ELR (cell line): ENCODE results near the gene EFCAB14.
"Not testable (repeated sequence)": the region's sequence is repeated elsewhere in the genome, so short reads cannot be mapped to it uniquely, and the experiment has no call there.

Experiments used
- DNase-seq: peaks from one replicate; pipeline ENCODE4 v3.0.0-alpha.2; 2015; ENCODE audit warnings: low read depth

Gene EFCAB14, protein sequence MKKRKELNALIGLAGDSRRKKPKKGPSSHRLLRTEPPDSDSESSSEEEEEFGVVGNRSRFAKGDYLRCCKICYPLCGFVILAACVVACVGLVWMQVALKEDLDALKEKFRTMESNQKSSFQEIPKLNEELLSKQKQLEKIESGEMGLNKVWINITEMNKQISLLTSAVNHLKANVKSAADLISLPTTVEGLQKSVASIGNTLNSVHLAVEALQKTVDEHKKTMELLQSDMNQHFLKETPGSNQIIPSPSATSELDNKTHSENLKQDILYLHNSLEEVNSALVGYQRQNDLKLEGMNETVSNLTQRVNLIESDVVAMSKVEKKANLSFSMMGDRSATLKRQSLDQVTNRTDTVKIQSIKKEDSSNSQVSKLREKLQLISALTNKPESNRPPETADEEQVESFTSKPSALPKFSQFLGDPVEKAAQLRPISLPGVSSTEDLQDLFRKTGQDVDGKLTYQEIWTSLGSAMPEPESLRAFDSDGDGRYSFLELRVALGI

DNA sequence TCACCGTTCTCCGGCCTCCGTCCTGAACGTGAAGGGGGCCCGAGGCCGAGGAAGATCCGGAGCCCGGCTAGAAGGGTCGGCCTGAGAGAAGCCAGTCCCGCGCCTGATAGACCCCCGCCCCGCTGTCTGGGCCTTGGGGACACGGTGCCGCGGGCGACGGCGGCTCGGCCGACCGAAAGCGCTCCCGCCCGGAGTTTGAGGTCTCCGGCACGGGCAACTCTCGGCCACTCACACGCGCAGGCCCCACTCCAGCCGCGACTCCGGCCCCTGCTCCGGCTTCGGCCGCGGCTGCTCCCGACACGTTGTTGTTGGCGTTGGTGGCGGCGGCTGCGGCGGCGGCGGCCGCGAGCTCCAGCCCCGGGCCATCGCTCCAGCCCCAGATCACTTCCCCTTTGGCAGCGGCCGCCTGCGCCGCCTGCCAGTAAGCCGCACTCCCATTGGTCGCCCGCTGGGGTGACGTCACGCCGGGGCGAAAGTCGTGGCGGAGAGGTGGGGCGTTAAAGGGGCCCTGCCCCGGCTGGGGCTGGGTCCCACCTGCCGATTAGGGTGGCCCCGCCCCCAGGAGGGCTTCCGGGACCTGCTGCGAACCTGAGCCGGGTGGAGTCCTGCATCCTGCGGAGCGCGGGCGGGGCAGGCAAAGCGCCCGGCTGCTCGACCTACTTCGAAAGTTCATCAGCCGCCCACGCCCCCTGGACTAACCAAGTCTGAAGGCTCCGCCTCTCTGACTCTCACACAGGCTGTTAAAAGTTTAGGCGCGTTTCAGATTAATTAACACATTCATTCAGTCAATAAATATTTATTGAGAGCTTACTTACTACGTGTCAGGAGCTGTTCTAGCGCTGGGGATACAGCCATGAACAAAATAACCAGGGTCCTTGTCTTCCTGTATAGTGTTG is at the start of gene EFCAB14:
EFCAB14 (minus strand) TSS at position 388 of the 896 bp plus-strand sequence. CDS start 1,027 bp downstream, outside the sequence.
- DNase-seq: peak; percentile 89

DNA sequence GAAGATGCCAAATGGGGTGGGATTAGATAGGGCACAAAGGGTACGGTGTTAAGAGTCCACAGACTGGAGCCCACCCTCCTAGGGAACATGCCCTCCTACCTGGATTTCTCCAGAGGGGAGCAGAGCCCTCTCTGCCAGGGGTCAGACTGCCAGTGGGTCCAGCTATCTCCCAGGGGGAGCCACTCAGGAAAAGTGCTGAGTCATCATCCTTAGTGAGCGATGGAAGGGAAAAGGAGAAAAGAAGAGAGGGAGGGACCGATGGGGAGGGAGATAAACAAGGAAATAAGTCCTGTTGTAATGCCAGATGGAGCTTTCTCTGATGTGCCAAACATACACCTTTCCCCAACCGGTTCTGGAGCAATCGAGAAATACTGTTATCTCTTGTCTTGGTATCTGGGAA is 49.5 kb upstream of the EFCAB14 start:
- no peak for DNase-seq

DNA sequence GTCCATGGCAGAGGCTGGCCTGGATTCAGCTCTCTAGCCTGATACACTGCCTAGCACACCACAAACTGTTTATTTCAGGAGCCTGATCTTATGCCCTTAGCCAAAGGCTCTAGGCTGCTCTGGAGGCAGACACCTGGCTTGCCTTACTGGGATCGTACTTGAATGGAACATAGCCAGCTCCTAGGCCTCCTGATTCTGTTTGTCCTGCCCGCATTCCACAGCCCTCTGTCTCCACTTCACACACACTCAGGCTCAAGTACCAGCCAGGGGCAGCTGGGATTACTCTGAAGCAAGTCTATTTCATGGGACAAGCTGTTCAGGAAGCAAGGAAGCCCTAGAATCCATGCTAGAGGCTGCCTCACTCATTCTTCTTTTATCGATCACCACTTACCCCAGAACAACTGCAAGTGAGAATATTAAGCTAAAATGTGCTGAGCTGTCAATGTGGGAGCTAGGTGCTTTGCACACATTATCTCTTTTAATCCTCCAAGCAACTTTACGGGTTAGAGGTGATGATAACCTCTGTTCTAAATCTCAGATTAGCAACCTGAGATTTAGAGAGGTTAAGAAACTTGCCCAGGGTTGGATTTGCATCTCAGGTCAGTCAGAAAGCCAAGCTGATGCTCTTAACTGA is 48.9 kb upstream of the EFCAB14 start:
- DNase-seq: no peak

DNA sequence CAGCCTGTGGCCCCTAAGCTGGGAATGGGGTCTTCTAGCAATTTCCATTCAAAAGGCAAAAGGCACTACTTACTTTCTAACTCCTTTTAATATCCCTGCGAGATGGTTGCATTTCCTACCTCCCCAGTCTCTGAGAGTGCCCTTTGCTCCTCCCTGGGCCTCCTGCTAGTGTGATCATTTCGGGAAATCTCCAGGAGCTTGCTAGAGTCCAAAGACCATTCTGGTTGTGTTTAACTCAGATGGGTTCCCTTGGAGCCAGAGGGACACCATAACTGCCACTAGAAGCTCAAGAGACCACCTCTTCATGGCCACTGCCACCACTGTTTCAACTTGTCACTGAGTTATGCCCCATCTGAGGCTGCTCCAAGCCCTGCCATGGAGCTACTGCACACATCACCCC is 45.5 kb upstream of the EFCAB14 start:
- DNase-seq: no peak

DNA sequence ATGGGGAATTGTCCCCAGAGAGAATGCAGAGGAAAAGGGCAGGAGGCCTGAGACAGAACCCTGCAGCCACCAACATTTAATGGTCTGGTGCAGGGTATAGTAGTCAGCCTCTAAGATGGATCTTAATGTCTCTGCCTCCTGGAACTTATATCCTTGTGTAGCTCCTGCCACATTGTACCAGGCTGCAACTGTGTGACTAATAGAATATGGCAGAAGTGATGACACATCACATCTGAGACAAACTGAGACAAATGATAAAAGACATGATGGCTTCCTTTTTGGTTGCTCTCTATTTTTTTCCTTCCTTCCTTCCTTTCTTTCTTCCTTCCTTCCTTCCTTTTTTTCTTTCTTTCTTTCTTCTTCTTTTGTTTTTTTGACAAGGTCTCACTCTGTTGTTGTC is 42.8 kb upstream of the EFCAB14 start:
- no peak for DNase-seq

DNA sequence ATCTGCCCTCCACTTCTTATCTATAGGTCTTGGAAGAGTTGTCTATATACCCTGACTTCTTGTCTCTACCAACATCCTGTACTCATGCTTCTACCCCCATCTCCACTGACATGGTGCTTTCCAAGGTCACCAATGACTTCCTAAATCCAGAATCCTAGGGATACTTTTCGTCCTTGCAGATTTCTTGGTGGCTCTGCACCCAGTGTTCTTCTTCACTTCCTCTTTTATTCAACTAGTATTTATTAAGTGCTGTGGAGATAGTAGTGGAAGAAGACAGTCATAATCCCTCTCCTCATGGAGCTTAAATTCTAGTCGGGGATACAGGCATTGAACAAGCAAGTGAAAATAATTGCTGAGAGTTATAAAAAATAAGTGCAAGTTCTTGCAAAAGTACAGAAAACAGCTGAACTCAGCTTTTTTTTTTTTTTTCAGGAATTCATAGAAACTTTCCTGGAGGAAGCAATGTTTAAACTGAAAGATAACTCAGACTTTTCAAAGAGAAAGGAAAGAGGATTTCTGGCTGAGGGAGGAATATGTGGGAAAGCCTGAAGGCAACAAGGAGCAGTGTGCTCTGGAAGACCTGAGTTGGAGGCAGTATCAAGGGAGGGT is 41.7 kb upstream of the EFCAB14 start:
- DNase-seq: no peak

DNA sequence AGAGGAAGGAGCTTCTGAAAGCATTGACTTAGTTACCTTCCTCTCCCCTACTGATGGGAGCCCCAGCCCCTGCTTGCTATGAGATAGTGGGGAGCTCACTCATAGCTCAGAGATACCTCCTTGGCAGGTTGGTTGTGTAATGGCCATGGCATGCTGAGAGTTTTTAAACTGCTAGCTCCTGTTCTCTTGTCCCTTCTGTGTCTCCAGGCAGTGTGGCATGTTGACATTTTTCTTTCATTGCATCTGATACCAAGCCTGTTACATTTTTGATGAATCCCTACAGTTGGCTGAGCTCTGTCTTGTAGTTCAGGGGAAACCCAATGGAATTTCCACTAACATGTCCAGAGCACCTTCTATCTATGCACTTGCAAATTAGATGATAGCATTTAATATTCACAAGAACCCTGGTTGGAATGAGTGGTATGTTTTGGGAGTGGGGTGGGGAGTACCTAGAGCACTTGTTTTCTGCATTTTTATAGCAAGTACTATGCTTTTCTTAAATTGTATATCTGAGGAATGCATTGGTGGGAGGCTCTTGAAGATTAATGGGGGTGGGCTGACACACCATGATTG is 39.1 kb upstream of the EFCAB14 start:
- DNase-seq: no peak

DNA sequence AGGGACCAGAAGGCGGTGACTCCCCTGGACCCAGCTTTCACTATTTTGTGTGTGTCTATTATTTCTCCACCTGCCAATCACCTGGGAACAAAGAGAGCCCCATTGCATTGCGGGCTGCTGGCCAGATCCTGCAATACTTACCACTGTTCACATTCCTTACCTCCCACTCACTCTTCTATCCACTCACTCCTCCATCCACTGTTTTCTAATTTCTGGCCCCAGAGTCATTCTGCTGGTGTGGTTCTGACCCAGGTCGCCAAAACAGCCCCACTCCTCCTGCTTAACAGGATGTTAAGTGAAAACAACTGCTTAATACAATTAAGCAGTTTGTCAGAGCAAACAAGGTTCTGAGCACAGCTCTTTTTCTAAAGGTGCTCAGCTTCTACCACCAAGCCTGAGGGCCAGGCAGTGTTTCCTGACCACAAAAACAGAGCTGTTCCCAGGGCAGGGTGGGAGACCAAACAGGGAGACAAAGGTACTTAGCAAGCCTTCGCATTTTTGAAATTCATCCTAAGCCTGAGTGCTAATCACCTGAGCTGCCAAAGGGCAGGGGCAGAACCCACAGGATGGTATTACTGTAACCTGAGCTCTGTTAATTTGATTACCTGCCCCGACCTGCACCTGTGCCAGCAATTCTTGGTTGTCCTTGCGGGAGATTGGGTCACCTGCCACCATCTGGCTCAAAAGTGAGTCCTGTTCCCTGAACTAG is 38.5 kb upstream of the EFCAB14 start:
- no peak for DNase-seq

DNA sequence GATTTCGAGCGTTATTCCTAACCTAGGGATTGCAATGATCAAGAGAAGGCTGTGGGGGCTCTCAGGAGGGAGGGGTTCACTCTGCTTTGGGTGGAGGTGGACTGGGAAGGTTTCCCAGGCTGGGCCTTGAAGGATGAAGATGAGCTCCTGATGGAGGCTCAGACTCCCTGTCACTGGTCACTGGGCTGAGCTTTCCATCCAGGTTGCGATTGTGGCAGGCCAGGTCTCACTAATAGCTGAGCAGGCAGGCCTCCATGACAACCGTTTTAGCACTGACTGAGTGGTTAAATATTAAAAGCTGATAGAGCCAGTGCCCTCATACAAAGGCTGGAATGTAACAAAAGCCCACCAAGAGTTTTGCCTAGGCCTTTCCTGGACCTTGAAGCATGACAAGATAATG is 36.2 kb upstream of the EFCAB14 start:
- DNase-seq: no peak

DNA sequence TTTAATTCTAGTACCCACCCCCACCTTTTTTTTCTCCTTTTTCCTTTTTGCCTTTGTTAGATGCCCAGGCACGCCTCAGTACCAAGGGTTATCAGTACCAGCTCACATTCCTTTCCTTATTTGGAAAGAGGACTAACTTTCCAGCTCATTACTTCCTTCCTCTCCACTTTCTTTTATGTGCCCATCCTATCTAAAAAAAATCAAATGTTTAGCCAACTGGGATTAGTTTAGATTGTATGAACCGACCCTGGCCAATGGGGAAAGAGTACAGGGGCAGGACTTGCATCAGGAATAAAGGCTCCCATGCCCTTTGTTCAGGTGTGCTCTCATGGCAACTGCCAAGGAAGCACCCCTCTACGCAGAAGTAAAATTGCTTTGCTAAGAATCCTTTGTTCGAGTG is 35.8 kb upstream of the EFCAB14 start:
- not testable (repeated sequence) for DNase-seq

DNA sequence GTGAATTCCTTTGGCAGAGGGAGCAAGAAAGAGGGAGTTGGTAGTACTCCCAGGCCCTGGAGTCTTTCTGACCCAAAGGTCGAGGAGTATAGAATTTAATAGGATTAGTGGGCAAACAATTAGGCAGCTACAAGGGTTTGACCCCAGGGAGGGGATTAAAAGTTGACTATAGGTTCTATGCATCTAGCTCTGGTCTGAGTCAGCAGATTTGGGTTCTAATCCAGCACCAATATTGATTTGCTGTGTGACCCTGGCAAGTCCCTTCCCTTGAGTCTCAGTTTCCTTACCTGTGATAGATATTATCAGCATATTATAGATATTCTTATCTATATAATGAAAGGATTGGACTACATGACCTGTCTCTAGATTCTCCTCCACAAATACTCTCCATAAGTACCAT is 35.1 kb upstream of the EFCAB14 start:
- DNase-seq: no peak

DNA sequence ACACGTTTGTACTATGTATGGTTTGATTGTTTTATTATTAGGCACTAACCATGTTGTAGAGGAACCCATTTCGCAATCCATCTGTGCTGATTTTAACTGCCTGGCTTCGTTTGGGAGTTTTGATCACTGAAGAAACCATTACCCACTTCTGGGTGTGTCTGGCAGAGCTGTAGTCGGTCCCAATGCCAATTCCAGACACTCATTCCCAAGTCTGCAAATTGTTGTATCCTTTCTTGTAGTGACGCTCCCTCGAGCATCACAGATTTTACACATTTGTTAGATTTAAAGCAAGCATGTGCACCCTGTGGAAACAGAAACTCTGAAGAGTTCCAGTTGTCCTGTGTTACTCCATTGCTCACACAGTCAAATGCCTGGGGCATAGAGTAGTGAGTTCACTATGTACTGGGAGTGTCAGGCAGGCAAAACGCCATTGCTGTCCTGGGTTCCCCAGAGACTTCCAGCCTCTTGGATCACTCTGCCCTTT is 31.0 kb upstream of the EFCAB14 start:
- DNase-seq: no peak

DNA sequence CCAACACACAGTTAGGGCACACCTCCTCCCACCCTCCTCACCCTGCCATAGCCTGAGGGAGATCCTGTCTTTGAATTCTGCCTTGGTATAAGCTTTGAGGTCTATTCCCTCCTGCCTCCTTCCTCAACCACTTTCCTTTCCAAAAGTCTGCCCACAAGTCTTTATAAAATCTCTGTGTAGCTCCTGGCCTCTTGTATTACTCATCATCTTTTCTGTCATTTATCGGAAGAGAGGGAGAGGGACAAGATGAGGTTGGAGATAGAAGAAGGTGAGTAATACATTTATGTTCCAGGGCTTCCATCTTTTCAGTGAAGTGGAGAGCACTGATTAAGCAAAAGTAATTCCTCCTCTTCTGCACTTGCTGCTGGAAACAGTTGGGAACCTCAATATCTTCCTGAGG is 30.5 kb upstream of the EFCAB14 start:
- peak; percentile 3 for DNase-seq

DNA sequence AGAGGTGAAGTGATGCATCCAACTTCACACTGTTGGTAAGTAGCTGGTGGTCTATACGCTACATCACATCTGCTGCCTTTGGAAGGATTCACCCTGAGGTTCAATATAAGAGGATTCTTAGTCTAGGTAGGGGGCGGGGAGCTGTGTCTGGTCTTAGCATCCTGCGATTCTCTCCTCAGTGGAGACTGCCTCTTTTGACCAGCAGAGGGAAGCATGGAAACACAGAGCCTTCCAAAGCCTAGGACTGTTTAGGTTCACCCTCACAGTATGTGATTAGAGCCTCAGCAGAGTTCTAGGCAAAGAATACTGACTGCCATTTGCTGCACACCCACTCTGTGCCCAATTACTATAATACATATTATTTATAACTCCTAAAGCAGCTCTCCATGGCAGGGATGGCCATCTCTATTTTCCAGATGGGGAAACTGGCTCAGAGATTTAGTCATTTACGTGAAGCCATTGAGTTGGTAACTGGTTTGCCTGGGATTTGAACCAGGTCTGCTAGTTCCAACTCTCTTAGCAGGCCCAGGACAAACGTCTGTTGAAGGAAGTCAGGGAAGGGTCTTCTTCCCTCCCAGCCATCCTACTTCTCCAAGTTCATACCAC is 28.9 kb upstream of the EFCAB14 start:
- DNase-seq: peak; percentile 68

DNA sequence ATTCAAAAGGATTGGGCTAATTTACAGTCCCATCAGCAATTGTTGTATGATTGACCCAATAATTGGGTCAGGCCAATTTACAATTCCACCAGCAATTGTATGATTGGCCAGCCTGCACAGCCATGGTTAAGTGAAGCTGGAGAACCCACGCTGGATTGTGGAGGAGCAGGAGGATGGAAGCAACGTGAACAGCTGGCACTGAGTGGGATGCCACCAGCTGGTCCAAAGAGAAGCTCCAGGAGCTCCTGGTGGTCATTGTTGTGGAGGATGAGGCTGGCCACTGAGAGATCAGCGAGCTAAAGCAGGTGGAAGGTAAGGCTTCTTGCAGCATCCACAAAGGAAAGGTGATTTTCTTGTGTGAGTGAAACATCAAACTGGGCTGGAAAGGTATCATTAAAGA is 23.2 kb upstream of the EFCAB14 start:
- no peak for DNase-seq

DNA sequence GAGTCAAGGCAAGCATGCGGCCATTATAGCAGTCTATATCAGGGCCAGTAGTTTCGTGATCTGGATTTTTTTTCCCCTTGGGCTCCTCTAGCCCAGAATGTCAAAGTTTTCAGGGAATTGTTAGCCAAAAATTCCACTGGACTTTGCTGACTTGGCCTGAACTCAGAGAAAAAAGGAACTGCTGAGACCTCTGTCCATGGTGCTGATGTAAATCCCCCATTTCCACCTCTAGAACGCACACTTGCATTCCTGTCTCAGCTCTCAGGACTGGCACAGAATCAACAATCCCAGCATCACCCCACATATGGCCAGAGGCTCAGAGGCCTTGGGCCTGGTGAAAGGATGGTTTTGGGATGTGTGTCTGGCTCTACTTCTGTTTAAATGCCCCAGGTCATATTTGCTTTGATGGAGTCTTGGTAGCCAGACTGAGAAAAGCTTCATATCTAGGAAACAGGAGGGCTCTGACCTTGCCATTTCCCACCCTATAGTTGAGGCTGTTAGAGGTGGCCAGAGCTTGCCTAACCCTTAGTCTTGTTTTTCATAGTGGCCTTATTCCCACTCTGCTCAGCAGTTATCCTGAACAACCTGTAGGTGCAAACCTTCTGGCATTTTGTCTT is 16.9 kb upstream of the EFCAB14 start:
- peak; percentile 73 for DNase-seq

DNA sequence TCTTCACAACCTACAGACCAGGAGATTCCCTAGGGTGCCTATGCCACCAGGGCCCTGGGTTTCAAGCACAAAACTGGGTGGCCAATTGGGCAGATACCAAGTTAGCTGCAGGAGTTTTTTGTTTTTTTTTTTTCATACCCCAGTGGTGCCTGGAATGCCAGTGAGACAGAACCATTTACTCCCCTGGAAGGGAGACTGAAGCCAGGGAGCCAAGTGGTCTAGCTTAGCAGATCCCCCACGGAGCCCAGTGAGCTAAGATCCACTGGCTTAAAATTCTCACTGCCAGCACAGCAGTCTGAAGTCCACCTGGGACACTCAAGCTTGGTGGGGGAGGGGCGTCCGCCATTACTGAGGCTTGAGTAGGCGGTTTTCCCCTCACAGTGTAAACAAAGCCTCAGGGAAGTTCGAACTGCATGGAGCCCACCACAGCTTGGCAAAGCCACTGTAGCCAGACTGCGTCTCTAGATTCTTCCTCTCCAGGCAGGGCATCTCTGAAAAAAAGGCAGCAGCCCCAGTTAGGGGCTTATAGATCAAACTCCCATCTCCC is 9.5 kb upstream of the EFCAB14 start:
- not testable (repeated sequence) for DNase-seq

DNA sequence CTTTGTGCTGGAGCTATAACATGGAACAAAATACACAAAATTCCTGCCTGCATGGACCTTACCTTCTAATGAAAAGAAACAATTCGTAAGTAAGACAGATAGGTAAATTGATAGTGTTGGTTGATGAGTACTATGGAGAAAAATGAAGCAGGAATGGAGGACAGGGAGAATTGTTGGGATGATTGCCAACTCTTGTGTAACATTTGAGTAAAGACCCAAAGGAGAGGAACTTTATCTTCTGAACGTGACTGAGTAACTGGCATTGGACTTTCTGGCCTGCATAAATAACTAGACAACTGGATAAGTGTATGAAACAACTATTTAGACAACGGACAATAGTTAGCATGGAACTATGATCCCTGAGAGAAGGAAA is 6.8 kb upstream of the EFCAB14 start:
- peak; percentile 57 for DNase-seq

DNA sequence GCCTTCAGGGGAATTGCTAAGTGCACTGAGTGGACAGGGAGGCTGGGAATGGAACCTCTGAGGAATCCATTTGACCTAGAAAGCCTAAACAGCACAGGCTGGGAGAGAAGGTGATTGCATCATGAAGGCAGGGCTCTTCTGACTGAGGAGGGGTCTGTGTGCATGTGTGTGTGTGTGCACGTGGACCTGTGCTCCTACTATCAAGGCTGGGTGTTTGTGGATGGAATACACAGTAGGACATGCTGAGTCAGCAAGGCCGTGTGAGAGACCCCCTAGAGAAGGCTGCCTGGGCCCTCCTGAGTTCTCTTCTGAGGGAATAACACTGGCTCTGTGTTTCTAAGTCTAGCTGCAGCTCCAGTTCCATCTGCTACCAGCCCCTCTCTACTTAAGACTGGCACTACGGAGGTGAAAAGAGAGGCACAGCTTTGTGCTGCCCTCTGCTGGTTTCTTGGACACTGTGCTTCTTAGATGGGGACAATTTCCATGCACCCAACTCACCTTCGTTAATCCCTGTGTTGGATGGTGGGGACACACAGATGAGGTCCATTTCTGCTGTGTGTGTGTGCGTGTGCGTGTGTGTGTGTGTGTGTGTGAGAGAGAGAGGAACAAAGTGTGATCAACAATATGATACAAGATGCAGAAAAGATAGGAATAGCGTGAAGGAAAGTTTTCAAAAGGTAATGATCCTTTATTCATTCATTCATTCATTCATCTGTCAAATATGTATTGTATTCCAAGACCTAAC is 6.2 kb upstream of the EFCAB14 start:
- peak; percentile 80 for DNase-seq
